ENCODE data around the gene RPTOR.
A peak's percentile ranks its signal among the peaks of the same experiment; 100 is the strongest.

RPTOR gene

GRCh38 chr17:80751946-80752581, 207.4 kb downstream of the RPTOR start:
- DNase-seq (ENCODE audit: low read depth, low spot score) = no peak
- ChIA-PET POLR2A (no interaction called here), CTCF (interaction anchor here (0.9 to 1.0 kb wide), 2 partner anchors 8 to 15 kb away, joined by 3 read pairs; no protein-coding TSS in a partner anchor)
- TF ChIP-seq CTCF (IDR thresholded peaks at IDR 0.05; ENCODE audit: insufficient read depth, low read length, missing control alignments) = no peak
- peak overlapping the region; percentile 12; the same call in 1 of the 2 replicates for H3K4me3 ChIP-seq (ENCODE audit: low read depth, low read length)

- ChIA-PET CTCF (interaction anchor here (1.9 kb wide), 1 partner anchor 9 kb away, joined by 6 read pairs; no protein-coding TSS in a partner anchor), POLR2A (no interaction called here)
- DNase-seq (ENCODE audit: low read depth, low spot score) = no peak
- no peak for TF ChIP-seq CTCF (IDR thresholded peaks at IDR 0.05; ENCODE audit: insufficient read depth, low read length, missing control alignments)
- H3K4me3 ChIP-seq (ENCODE audit: low read depth, low read length) = no peak overlapping the region
These were observed 209.2 kb downstream of the RPTOR start for GRCh38 chr17:80753685-80754345.

- no peak for DNase-seq (ENCODE audit: low read depth, low spot score)
- POLR2A ChIA-PET = interaction anchor here (0.6 kb wide), 1 partner anchor 70 kb away, joined by 3 read pairs; no protein-coding TSS in a partner anchor
- H3K4me3 ChIP-seq (ENCODE audit: low read depth, low read length) = no peak overlapping the region
- TF ChIP-seq CTCF (IDR thresholded peaks at IDR 0.05; ENCODE audit: insufficient read depth, low read length, missing control alignments) = no peak
- CTCF ChIA-PET = interaction anchor here (1.0 to 1.9 kb wide), 2 partner anchors 10 to 72 kb away, joined by 3 to 6 read pairs; no protein-coding TSS in a partner anchor
These were observed 210.2 kb downstream of the RPTOR start for GRCh38 chr17:80754846-80755245.

GRCh38 chr17:80755650-80756405, 211.2 kb downstream of the RPTOR start:
- ChIA-PET CTCF (interaction anchor here (0.8 to 1.9 kb wide), 3 partner anchors 11 to 73 kb away, joined by 3 to 6 read pairs (median 3); no protein-coding TSS in a partner anchor), POLR2A (interaction anchor here (0.6 kb wide), 1 partner anchor 69 kb away, joined by 3 read pairs; no protein-coding TSS in a partner anchor)

GRCh38 chr17:80758481-80759376, 214.1 kb downstream of the RPTOR start:
- no peak overlapping the region for H3K4me3 ChIP-seq (ENCODE audit: low read depth, low read length)
- POLR2A ChIA-PET = no interaction called here
- no peak for TF ChIP-seq CTCF (IDR thresholded peaks at IDR 0.05; ENCODE audit: insufficient read depth, low read length, missing control alignments)
- no peak for DNase-seq (ENCODE audit: low read depth, low spot score)
- CTCF ChIA-PET = no interaction called here

More at GRCh38 chr17:80755650-80756405, 211.2 kb downstream of the RPTOR start:
- DNase-seq (ENCODE audit: low read depth, low spot score) = no peak
- TF ChIP-seq CTCF (IDR thresholded peaks at IDR 0.05; ENCODE audit: insufficient read depth, low read length, missing control alignments) = peak; percentile 1
- no peak overlapping the region for H3K4me3 ChIP-seq (ENCODE audit: low read depth, low read length)
